Erythroblast (primary cell): ENCODE results near the gene F11.

Experiments used
- GATA1 ChIP-seq: IDR thresholded peaks from 2 replicates; pipeline ENCODE4 v1.6.1; 2011; ENCODE audit warnings: low read depth, mild to moderate bottlenecking, control low read depth, low read length, moderate library complexity
- POLR2A ChIP-seq: IDR thresholded peaks from 2 replicates; pipeline ENCODE4 v1.6.1; 2011; ENCODE audit warnings: mild to moderate bottlenecking, low read length

- no peak for TF ChIP-seq POLR2A
- TF ChIP-seq GATA1, result no peak
Observed at GRCh38 chr4:186286581-186286980, 20.6 kb downstream of the F11 start.
